RWPE1 (cell line): ENCODE results near the gene DMXL1.
A peak's percentile ranks its signal among the peaks of the same experiment; 100 is the strongest.

Experiments used
- CTCF ChIA-PET: fragments of 350-600 bp; sonication (Branson Sonifier 250); formaldehyde crosslinking; extraction: SDS; loops from one replicate; lab custom pipeline; 2021; lab: Yijun Ruan, JAX
- POLR2A ChIA-PET: fragments of 400-600 bp; formaldehyde crosslinking; extraction: SDS; loops from one replicate; lab custom pipeline; 2020; ENCODE audit warnings: antibody characterized with exemption; ENCODE audit not compliant: low non-redundant PET; lab: Yijun Ruan, JAX
- DNase-seq: peaks from one replicate; pipeline ENCODE4 v3.0.0; 2012; ENCODE audit warnings: low spot score
- H3K27ac ChIP-seq: fragments of 450-650 bp; 2 replicates; pipeline ENCODE4 v1.5.1; 2017
- CTCF ChIP-seq: fragments of 450-650 bp; conservative IDR thresholded peaks from 2 replicates; pipeline ENCODE4 v1.5.1; 2017; ENCODE audit warnings: low read depth, mild to moderate bottlenecking

The DMXL1 gene

GRCh38 chr5:119269061-119269944, 198.4 kb downstream of the DMXL1 start:
- CTCF ChIA-PET, result interaction anchor here (0.6 to 0.7 kb wide), 3 partner anchors 64 to 282 kb away, joined by 3 to 5 read pairs (median 3); partner anchors contain the start of gene DTWD2
- H3K27ac ChIP-seq, result peak overlapping the region; percentile 89
- no peak for TF ChIP-seq CTCF
- peak; percentile 35 for DNase-seq
- POLR2A ChIA-PET, result interaction anchor here (0.5 to 1.5 kb wide), 5 partner anchors 13 to 96 kb away, joined by 3 to 17 read pairs (median 4); no protein-coding TSS in a partner anchor

- no peak for TF ChIP-seq CTCF
- H3K27ac ChIP-seq, result no peak overlapping the region
- CTCF ChIA-PET, result interaction anchor here (0.6 to 0.7 kb wide), 4 partner anchors 63 to 282 kb away, joined by 3 to 5 read pairs (median 4); partner anchors contain the start of gene DTWD2
- DNase-seq, result no peak
- POLR2A ChIA-PET, result interaction anchor here (0.6 kb wide), 1 partner anchor 64 kb away, joined by 4 read pairs; no protein-coding TSS in a partner anchor
Measured at GRCh38 chr5:119270121-119270565, 199.3 kb downstream of the DMXL1 start.

GRCh38 chr5:119270960-119271757, 200.3 kb downstream of the DMXL1 start:
- ChIA-PET POLR2A (no interaction called here), CTCF (no interaction called here)
- no peak for DNase-seq
- H3K27ac ChIP-seq, result no peak overlapping the region
- no peak for TF ChIP-seq CTCF

GRCh38 chr5:119271758-119272730, 201.2 kb downstream of the DMXL1 start:
- ChIA-PET CTCF (no interaction called here), POLR2A (no interaction called here)
- no peak overlapping the region for H3K27ac ChIP-seq
- TF ChIP-seq CTCF, result no peak
- DNase-seq, result no peak

- no peak for DNase-seq
- CTCF ChIA-PET, result interaction anchor here (0.8 kb wide), 1 partner anchor 10 kb away, joined by 3 read pairs; no protein-coding TSS in a partner anchor
- TF ChIP-seq CTCF, result no peak
- POLR2A ChIA-PET, result no interaction called here
- no peak overlapping the region for H3K27ac ChIP-seq
Measured at GRCh38 chr5:119273391-119273839, 202.5 kb downstream of the DMXL1 start.
